Inflammatory macrophage treated with lipopolysaccharide for 4 hours (primary cell): ENCODE data around the gene SPAG9.
A peak's percentile ranks its signal among the peaks of the same experiment; 100 is the strongest.

Experiments
- DNase-seq: peaks from one replicate; pipeline ENCODE4 v3.0.0-alpha.2; 2020

Gene SPAG9

DNA sequence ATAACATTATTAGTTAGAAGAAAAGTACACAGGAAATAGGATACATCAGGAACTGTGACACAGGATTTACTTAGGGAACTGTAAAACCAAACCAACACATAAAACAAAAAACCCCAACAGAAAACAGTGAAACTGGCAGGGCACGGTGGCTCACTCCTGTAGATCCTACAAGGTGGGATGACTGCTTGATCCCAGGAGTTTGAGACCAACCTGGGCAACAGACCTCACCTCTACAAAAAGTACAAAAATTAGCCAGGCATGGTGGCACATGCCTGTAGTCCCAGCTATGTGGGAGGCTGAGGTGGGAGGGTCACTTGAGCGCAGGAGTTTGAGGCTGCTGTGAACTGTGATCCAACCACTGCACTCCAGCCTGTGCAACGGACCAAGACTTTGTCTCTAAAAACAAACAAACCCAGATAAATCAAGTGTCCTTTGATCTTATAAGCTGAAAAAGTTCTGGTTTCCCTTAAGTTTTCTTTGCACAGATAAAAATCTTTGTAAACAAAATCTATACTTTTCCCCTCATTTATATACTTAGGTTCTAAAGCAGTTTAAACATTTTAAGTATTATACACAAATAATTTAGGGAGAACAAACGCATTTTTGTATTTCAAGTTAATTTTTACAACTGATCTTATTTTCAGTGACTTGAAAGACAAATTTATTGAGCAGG is 143.0 kb downstream of the SPAG9 start:
- DNase-seq = no peak

DNA sequence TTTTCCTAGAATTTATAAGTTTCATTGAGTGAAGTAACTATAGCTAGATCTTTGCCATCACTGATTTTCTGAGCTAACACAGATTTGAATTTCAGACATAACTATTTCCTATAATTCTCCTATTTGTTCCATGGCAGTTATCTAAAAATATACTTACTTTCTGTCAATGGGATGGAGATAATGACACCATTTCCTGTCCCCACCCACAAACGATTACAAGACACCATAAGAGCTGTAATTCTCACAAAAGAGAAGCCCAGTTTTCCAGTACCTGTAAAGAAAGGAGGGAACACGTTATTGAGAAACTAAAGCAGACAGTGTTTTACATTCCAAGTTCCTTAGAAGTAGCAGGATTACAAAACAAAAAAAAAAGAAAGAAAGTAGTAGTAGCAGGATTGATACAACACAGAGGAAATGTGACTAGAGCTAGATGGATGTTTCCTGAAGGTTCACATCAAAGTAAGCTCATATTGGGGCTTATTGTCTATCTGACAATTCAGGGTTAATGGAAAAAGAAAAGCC is 143.7 kb downstream of the SPAG9 start:
- peak; percentile 31 for DNase-seq

DNA sequence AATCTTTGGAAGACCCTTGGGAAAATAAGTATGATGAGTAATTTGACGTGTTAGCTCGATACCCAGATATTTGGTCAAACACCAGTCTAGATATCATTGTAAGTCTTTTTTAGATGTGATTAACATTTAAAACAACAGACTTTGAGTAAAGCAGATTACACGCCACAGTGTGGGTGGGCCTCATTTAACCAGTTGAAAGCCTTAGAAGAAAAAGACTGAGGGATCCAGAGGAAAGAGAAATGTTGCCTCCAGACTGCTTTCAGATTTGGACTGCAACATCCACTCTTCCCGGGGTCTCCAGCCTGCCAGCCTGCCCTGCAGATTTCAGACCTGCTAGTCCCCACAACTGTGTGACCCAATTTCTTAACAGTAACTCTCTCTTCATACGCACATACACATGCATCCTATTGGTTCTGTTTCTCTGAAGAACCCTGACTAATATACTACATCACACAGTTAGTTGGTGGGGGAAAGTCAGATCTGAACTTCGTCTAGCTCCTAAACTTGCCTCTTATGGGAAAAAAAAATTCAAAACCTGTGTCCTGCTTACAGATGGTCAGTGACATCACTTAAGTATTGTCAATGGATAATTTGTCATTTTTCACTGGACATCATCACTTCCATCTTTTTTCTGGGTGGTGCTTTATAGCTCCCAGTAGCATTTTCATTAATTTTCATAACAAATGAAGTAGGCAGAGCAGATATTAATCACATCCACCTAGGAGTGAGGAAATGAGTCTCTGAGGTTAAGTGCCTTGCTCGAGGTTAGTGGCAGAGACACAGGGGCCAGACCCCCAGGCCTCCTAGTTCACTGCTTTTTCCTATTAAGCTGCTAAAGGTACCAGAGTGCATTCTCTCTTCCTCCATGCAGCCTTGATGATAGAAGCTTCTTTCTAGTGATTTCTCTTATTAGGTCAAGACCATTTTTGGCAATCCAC is 146.8 kb downstream of the SPAG9 start:
- DNase-seq = no peak

DNA sequence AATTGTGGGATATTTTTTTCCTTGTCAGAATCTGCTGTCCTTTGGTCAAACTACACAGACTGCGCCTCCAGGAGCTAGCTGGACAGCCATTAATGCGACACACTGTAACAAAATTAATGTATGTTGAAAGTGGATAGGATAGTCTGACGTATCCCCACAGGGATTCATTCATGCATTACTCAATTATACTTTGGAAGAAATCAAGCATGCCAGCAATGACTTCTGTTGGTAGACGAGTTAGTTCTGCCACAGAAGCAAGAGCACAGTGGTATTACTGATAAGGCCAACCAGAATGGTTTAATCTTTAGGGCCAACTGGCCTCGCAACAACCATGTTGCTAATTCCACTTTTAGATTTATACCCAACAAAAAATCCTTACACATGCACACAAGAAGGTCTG is 148.1 kb downstream of the SPAG9 start:
- no peak for DNase-seq

DNA sequence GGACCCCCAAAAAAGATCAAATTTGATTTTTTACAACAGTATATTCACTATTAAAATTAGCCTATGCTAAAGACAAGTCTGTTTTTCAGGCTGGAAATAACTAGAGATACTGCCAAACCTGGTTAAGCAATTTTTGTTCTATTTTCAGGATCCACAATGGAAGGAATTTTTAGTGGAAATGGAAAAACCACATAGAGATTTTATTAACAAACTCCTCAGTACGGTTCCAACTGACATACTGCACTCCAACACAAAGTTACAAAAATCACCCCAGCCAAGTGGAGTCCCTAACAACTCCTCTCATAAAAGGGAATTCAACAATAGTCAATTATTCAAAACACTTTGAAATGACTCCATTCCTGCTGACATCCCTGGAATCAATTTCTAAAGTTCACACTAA is 152.9 kb downstream of the SPAG9 start:
- no peak for DNase-seq

DNA sequence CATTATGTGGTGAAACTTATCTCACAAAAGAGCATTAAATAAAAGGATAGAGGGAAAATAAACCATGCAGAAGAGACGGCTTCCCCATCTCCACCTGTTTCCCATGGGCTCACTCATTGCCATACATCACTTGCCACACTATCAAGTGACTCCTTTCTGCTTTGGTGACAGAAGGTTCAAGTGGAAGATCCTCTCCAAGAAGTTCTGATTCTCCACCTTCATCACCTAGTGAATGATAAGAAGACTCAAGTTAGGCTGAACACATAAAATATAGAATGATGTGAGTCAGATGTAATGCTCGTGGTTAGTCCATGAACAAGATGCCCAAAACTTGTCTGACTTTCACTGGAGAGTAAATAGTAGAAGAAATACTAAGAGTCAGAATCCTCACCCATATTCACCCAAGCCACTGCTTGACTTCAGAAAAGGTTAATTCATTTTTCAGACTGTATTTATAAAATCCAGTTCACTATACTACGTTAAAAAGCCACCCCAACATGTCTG is 154.5 kb downstream of the SPAG9 start:
- DNase-seq = no peak

DNA sequence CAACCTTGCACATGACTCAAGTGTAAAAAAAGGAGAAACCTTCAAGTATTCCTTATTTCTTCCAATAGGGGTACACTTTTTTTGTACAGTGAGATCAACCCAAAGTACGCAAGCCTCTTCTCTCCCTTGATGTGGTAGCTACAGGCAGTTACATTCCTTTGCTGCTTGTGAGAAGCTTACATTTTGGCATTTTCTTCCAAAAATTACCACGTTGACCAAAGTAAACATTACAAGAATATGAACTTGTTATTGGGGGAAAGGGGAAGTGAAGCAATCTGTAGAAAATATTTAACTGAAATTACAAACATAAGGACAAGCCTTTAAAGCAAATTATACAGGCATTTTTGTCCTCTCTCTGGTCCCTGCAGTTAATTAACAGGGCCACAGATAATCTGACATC is 157.5 kb downstream of the SPAG9 start:
- DNase-seq = no peak

DNA sequence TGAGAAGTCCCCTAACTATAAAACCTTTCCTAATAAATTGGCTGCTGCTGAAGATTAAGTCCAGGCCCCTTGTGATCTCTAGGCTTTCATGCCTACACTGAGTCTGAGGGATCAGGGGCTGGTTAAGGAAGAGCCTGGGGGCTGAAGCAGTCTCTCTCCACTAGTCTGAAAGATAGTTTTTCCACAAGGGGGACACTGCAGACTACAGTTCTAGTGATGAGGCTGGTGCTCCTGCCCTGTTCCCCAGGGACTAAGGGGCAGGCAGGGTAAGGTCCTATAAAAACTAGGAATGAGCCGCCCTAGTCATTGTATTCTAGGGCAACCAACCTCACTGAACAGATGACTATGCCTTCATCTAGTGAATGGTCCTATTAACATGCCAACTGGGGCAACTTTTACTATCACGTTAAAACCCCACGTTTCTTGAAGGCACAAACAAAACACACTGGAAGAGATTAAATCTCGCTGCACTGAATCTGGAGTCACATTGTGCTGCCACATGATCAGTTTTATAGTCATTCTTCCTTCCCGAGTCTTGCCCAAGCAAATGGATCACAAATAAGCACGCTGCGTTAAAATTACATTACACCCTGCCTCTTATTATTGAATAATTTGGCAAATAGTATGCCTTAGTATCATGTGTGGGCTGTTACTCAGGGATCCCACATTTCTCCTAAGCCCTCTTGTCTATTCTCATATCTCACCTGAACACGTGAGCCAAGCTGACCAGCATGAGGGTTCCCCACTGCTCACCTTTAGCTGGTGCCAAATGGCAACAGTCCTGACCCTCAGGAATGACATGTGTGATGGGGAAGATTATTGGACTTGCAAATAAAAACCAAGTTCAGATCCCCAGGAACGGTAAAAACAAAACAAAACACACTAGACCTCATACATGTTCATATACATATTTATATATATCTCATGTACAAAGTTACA is 159.1 kb downstream of the SPAG9 start:
- no peak for DNase-seq

DNA sequence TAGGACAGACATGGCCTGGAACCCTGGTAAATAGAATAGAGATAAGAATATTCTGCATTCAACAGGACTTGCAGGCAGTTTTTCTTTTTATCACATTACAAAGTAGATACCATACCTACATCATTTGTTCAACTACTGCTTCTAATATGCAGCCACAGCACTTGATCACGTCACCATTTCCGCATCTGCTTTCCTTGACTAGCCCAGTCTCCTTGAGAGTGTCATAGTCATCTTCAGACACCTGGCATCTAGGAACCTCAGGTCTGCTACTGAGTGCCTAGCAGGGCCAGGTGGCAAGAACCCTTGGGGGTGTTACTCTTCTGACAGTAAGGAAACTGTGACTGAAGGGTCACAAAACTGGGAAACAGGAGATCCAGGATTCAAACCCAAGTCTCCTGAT is 161.3 kb downstream of the SPAG9 start:
- no peak for DNase-seq

DNA sequence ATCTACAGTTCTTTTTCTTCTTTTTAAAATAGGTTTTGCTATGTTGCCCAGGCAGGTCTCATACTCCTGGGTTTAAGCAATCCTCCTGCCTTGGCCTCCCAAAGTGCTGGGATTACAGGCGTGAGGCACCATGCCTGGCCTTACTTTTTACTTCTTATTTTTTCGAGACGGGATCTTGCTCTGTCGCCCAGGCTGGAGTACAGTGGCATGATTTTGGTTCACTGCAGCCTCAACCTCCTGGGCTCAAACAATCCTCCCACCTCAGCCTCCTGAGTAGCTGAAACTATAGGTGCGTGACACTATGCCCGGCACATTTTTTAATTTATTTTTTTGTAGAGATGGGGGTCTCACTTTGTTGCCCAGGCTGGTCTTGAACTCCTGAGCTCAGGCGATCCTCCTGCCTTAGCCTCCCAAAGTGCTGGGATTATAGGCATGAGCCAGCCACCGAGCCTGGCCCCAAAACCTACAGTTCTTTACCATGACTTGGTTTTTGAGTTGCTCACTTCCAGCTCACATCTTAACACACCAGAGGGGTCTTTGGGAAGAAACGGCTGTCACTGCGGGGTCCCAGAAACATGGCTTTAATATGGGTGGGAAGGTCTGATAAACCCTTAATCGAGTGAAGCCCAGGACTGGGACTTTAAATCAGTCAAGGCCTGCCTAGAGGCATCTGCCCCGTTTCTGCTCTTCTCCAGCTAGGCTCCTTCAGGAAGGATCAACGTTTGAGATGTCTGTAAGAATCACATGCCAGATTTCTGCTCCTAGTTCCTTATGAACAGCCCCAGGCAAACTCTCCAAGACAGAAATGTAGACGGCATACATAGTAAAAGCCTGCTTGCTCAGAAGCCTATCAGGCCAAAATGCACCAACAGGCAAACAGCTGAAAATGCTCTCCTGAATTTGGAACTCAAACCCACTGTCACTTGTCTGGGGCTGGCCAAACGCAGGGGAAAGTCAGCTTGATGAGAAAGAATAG is 162.8 kb downstream of the SPAG9 start:
- no peak for DNase-seq

DNA sequence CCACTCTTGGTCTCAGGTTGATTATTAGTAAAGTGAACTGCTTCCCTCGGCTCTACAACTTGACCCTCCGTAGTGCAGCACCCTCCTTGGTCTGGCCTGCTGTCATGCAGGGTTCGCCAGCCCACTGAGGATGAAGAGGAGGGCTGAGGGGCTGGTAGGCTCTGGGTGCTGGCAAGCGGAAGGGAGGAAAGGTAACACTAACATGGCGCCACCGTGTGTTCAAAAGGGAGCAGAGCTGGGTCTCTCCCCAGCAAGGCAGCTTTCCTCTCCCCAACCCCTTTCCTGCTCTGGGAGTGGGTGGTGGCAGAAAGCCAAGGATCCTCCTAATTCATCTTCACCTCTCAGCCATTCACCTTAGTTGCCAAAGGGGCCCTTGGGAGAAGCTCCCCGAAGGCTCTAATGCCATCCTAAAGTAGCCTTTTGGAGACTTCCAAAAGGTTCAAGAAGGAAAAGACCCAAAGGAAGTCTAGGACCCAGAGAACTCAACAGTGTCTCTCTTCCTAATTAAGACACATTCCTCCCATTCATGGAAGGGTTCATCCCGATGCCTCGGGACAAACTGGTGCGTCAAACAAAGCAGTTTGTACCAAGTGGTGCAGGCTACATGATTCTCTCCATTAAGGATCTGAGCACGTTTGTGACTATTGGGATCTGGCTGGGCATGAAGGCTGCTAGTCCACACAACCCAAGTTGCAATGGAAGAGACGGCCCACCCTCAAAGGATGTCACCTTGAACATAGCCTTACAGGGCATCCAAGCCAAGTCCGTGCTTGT is 163.7 kb downstream of the SPAG9 start:
- DNase-seq = peak; percentile 47

DNA sequence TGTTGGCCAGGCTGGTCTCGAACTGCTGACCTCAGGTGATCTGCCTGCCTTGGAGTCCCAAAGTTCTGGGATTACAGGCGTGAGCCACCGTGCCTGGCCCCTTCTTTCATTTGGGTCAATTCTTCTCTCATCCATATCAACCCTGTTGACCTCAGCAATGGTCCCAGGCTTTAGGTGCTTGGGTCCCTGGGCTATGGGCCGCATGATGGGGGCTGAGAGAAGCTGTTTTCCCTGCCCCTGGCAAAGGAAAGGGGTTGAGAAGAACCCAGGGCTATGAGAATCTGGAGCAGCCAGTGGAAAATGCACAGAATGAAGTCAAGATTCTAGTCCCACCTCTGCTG is 164.3 kb downstream of the SPAG9 start:
- DNase-seq = no peak

DNA sequence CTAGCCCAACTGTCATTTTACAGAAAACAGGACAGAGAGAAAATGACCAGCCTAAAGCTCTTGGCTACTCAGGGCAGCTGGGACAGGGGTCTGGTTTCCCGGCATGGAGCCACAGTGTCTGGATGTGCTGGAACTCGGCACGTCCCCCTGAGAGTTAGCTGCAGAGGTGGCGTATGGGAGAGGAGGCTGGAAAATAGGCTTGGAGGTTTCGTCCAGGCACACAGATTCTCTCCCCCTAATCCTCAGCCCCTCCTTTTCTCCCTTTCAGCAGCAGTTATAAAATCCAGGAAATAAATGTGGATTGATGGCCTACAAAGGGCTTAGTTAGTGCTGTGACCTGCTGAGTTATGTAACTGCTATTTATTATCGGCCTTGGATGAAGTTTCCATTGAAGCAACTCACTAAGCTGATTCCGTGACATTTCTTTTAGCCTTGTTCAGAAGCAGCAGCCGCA is 165.0 kb downstream of the SPAG9 start:
- no peak for DNase-seq

DNA sequence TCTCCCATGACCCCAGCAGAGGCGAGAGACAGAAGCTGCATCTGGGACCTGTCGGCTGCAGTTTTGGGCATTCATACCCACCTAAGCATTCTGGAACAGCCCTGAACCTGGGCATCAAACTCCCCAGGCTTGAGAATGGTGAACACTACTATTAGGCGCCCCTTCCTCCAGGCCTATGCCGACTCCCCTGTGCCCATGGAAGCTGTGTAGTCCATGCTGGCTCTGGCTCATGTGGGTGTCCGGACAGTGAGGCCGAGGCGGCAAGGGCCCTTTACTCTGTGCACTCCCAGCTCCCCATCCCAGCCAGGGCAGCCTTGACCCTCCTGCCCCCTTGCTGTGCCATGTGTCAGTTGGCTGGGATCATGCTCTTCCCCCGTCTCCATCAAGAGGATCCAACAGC is 165.5 kb downstream of the SPAG9 start:
- no peak for DNase-seq

DNA sequence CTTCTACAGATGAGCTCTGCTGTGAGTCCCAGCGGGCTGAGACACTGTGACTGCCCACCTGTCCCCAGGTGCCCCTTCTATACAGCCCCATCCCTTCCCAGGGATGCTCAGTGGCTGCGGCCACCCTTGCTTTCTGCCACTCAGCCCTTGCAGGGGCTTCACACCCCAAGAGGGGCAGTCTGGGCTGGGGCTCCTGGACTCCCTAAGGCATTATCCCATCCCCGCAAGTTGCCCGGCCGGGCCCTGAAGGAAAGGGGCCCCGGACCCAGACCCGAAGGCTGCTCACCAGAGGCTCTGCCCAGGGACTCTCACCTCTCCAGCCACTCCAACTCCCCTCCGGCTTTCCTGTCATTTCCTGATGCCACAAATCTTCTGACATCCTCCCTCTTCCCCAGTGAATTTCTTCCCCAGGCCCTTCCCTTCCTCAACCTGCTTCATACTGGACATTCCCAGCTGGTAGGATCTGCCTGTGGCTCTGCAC is 166.0 kb downstream of the SPAG9 start:
- no peak for DNase-seq

DNA sequence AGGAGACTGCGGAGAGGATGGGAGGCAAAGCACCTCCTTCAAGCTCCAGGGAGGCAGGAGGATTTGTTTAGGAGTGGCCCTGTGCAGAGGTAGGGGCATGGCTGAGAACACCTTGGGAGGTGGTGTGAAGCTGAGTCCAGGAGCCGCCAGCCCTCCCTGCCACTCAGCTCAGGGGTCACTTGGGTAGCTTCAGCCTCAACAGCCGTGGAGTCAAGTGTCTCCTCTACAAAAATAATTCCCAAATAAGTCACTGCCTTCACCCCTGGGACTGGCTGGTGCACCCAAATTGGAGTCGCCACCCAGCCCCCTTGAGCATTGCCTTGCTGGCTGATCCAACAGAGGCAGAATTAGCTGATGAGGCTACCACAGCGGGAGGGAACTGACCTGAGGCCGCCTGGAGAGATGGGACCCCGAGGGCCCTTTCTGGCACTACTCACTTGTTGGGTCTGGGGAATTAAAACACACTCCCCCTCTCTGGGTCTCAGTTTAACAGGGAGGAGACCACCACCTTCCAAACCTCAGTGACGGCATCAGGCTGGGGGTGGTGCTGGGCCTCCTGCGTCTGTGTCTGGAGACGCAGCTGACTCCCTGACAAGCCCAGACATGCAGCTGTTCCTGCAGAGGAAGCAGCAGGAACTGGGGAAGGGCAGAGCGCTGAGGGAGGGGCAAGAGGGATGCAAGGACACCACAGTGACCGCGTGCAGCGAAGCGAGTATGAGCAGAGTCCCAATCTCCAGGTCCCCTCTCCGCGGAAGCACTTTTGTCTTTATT is 166.7 kb downstream of the SPAG9 start:
- peak; percentile 26 for DNase-seq

DNA sequence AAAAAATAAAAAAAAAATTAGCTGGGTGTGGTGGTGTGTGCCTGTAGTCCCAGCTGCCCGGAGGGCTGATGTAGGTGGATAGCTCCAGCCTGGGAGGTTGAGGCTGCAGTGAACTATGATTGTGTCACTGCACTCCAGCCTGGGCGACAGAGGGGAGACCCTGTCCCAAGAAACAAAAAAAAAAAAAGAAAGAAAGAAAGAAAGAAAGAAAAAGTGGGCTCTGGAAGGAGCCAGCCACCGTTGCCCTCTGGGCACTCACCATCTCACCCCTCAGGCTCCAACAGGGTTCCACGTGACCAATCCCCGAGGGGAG is 167.2 kb downstream of the SPAG9 start:
- no peak for DNase-seq

DNA sequence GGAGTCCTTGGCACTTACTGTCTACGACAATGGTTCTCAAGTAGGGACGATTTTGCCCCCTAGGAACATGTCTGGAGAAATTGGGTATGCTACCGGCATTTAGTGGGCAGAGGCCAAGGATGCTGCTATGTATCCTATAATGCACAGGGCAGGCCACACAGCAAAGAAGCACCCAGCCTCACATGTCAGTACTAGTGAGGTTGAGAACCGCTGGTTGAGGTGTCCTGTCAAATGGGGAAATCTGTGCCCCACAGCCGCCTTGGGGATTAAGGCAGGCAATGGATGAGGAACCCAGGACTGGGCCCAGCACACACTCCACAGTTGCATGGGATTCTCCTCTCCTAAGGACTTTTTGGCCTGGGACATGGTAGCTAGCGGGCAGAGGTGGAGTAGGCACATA is 167.8 kb downstream of the SPAG9 start:
- DNase-seq = no peak

DNA sequence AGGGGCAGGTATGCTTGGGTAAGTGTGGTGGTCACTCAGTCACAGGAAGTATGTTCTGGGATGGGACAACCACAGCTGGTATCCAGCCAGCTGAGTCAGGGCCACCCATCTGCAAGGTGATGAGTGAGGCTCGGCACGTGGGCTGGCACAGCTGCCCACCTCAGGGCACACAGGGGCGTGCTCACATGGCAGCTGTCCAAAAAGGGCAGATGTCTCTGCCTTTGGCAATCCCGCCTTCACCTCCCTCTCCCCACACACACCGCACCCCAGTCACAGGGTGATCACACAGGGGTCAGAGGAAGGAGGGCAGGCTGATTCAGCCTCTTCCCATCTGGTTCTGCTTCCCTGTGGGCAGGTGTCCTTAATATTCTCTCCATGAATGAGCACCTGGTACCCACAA is 168.7 kb downstream of the SPAG9 start:
- DNase-seq = peak; percentile 38
